IPS-NIHi11 (cell line): ENCODE results near the gene EHD1.
"Not testable (repeated sequence)": the region's sequence is repeated elsewhere in the genome, so short reads cannot be mapped to it uniquely, and the experiment has no call there.

ENCODE experiments used
- DNase-seq: peaks from one replicate; pipeline ENCODE4 v3.0.0; 2012; ENCODE audit warnings: mixed read lengths, low spot score

The EHD1 gene

DNA sequence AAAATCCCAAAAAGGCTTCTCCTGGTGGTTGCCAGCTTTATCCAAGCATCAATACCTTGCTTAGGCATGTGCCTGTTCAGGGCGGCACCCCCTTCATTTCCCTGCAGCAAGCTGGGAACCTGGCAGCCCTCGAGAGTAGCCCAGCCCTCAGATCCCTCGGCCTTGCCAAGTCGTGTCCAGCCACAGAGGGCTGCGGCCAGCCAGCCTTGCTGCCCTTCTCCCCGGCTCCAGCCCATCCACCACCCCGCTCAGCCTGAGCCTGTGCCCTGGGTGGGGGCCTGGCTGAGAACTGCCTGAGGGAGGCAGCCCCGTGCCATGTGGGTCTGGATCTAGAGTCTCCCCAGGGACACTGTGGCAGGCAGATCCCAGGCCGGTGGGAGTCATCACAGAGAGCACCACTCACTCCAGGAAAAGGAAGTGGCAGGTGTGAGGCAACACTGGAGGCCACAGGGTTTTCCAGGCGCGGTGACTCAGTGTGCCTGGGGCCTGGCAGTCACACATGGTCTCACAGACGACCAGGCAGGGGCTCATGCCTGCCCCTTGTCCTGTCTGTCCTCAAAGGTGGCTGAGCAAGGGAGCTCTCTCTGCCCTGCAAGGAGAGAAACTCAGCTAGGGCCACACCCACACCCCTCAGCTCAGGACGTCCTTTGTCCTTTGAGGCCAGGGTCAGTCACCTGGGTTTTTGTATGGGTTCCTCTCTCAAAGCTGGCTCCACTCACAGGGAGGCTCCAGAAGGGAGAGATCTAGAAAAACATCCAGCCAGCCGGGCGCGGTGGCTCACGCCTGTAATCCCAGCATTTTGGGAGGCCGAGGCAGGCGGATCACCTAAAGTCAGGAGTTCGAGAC, 21.8 kb downstream of the EHD1 start:
- DNase-seq, result no peak

DNA sequence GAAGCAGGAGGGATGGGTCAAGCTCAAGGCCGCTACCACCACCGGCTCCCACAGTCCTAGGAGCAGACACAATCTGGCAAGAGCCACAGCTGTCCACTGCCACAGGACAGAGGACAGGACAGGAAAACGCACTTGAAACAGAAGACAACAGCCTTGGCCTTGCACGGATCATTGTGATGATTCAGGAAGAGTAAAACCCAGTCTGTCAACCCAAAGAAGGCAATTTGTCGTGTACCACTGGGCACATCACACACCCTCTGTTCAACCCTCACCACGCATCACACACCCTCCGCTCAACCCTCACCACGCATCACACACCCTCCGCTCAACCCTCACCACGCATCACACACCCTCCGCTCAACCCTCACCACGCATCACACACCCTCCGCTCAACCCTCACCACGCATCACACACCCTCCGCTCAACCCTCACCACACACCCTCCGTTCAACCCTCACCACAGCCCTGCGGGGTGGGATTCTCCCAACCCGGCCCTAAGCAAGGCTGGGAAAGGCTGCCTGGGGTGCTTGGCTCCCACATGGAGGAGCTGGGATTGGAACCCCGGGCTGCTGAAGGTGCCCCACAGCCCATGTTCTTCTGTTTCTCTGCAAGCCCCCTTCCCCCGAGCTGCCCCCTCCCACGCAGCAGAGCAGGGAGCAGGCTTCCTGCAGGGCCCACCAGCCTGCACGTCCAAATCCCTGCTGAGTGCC, 22.7 kb downstream of the EHD1 start:
- no peak for DNase-seq

DNA sequence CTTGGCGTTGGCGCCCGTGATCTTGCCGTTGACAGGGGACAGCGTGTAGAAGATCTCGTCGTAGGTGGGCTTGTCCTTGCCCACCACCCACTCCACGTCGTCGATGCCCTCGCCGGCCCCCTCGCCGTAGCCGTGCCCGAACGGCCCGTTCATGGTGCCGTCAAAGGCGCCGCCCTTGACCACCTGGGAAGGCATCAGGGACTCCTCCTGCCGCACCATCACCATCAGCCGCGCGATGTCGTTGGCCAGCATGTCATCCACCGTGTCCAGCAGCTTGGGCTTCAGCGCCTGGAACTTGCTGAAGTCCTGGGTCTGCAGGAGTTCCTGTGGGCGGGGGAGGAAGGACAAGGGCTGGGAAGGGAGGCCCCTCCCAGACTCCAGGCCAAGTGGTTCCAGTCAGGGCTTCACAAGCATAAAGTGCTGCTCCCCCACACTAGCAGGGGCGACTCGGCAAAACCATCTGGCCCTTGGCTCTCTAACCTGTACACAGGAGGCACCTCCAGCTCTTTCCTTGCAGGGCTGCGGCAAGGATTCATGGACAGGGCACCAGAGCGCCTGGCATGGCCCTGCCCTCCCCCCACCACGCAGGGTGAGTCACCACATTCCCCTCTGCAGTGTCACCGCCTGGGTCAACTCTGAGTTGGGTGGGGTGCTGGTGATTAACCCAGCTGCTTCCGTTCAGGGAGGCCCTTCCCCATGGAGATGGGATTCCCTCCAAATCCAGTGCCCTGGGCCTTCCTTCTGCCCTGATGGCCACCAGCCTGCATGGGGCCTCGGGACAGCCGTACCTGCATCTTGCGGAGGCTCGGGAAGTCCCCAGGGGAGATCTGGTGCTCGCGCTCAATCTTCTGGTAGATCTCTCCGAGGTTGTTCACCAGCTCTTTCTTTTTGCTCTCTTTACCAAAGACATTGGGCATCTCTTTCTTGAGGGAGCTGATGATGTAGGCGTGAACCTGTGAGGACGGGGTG, 23.6 kb downstream of the EHD1 start:
- DNase-seq, result peak; percentile 63

DNA sequence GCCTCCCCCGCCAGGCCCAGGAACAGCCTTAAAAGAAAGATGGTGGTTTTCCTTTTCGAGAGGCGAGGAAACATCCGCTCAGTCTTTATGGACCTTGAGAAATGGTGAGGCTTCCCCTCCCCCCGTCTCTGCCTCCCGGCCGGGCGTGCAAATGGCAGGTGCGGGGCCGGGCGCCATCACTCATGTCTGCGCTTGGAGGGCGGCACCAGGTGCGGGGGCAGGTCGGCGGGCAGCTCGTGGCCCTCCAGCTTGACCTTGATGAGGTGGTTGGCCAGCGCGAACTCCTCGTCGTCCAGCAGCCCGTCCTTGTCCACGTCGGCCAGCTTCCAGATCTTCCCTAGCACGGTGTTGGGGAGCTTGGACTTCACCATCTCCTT, 24.3 kb downstream of the EHD1 start:
- DNase-seq, result no peak

DNA sequence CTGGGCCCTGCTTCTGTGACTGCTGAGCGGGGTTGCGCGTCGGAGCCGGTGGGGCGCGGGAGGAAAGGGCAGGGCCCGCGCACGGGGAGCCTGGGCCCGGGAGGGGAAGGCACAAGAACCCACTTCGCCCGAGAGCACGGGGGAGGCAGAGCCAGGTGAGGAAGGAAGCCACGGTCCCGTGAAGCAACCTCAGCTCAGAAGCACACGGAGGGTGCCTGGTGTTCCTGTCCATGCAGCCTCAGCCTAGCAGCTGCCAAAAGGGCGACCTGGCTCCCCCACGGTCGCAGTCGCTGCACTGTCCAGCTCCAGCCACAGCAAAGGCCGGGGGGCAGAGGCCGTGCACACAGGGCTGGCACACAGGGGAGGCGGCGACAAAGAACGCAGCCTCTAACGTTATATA, 24.7 kb downstream of the EHD1 start:
- DNase-seq, result no peak

DNA sequence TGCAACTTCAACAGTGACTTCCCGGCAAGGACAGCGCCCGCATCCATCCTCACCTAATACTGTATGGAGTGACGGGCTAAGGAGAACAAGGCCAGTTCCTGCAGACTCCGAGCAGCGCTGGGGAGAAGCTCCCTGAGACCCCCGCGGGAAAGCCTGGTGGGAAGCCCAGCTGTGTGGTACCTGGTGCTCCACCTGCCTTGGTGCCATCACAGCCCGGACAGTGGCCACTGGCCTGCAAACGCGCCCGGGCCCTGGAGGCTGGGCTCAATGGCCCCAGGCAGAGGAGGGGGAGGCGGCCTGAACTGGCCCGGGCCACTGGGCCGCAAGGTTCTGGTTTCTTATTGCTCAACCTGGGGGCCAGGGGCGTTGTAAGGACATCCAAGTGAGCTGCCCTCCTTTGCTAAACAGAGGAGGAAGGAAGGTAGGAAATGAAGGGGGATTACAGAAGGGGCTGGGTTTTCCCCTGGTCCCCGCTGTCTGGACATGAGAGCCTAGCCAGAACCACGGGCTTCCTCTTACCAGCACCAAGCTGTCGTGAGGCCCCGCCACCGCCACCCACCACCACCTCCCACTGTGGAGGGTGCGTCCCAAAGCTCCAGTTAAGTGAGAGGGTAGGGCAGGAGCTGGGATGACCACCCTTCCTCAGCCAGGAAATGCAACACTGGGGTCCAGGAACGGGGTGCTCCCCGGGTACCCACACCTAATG, 25.5 kb downstream of the EHD1 start:
- no peak for DNase-seq

DNA sequence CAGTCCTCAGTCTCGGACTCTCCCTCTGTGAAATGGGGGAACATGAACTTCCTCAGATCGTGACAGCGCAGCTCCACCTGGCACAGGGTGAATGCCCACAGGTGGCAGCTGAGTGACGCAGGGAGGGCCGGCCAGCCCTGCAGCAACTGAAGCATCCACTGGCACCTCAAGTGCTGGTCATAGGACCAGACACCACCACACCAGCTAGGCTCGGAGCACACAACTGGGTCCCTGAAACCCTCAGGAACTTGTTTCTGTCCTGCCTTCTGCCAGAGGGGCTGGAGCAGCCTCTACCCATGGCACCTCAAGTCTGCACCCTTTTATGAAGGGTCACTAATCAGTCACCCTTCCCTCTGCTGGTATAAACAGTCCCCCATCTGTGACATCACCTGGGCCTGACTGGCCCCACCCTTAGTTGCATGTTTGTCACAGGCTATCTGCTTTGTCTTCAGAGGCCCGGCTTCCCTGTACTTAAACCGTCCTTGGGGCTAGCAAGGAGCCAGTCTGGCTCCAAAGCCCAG, 26.5 kb downstream of the EHD1 start:
- no peak for DNase-seq

DNA sequence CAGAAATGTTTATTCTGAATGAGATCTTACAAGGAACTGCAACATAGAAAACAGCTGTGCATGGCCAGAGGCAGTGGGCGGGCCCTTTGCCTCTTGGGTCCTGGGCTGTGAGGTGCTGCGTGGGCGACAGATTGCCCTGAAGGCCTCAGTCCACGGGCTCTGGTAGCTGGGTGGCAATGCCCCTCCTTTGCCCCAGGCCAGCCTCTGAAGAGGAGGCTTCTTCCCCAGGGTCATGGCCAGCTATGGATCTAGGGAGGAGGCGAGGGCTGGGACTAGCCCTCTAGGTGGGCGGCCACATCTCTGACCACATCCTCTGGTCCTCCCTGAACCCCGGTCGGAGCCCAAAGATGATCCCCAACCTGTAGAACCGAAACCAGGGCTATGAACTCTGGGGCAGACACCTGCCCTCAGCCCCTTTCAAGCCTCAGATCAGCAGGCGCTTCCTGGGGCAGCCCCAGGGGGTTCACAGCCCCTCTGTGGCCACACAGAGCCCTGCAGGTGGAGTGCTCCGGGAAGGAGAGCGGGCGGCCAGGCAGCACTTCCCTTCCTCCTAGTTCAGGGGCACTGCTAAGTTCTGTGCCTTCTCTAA, 27.3 kb downstream of the EHD1 start:
- peak; percentile 62 for DNase-seq

DNA sequence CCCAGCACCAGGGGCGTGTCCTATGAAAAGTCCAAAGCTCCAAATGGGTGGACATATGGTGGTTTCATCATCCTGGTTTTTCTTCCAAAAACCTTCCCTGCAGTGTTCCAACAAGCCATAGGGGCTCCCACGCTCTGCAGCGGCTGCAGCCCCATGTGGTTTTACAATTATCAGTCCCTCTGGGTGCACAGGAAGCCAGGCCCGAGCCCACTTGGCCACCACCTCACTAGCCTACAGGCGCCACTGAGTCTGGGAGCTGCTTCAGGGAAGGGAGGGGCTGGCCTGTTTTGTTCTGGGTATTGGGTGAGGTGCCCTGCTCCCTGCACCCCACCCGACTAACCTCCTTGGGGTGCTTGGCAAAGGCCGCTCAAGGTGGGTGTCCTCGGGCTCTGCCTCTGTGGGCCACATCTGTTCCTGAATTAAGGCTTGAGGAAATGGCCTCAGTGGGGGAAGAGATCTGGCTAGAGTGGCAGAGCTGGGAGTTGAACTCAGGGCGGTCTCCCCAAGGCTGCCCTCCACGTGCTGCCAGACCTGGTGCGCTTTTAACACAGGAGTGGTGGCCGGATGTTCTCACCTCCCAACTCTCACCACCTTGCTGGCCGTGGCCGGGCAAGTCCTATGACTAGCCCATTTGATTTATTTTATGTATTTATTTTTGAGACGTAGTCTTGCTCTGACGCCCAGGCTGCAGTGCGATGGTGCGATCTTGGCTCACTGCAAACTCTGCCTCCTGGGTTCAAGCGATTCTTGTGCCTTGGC, 28.6 kb downstream of the EHD1 start:
- no peak for DNase-seq

DNA sequence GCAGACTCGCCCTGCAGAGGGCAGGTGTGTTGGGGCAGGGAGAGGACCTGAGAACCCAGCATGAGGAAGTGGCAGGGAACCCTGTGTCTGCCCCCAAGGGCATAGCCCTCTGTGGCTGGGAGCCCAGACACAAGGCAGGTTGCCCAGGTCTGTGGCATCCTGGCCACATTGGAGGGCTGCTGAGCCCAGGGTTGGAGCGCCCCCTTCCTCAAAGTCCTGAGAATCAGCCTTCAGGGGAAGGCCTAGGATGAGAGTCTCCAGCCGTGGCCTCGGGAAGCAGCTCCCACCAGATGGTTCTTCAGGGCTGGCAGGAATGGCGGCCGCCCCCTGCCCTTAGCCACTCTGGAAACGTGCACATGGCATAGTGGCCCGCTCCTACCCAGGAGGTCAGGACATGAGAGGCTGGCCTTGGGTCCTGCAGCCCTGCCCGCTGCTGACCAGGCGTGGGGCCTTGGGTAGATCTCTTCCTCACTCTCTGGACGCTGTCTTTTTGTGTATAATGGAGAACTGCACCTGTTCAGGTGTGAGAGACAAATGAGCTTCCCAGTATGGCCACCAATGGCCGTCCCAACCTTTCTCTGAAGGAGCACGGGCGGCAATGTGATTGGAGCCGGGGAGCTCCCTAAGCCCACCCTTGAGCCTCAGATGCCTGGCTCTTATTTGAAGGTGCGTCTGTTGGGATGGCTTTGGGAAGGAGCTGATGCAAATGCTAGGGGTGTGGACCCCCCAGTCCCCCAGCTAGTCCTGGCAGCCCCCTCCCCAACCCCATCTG, 29.4 kb downstream of the EHD1 start:
- DNase-seq, result peak; percentile 66

DNA sequence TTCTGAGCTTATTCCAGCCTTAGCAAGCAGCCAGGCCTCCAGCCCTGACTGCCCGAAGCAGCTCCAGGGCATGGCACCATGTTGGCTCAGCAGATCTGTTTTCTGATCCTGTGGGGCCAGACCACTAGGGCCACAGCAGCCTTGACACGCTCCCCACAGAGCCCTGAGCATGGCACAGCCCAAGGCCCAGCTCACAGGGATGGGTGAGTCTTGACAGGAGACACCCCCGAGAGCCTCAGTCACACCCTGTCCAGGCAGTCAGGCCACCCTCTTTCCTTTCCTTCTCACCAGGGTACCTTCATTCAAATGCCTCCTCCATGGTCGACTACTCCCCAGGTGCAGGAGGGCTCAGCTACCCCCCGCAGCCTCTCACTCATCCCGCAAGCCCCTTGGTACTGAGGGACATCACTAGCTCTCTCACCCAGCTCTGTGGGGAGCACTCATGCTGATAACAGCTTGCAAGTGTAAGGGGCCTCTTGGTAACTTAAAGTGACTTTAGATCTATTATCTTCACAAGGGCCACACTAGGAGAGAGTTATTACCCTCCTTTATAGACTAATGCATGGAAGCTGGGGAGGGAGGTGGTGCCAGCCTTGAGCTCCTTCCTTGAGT, 30.1 kb downstream of the EHD1 start:
- no peak for DNase-seq

DNA sequence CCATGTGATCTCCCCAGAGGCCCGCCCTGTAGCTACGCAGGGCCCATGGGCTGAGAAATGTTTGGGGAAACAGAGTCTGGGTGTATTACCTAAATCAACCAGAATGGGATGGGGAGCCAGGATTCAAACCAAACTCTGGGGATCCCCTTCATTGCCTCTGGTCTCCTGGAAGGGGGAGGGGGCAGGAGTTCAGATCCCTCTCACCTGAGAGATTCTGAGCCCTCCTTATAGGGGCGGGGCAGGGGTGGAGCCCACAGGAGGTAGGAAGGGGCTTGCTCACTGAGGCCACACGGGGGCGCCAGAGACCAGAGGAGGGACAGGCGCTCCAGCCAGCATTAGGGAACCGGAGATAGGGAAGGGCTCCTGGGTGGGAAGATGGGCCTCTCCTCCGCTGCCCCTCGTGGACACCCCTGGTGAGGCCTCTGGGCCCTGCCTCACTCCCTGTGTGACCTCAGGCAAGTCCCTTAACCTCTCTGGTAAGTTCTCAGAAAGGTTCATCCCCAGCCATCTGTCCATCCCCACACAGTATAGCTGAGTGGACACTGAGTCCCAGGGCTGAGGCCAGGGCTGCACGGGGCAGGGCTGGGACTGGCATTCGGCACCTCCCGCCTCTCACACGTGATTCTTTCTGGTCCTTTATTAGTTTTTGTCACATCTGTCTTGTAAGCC, 31.3 kb downstream of the EHD1 start:
- DNase-seq, result peak; percentile 88

DNA sequence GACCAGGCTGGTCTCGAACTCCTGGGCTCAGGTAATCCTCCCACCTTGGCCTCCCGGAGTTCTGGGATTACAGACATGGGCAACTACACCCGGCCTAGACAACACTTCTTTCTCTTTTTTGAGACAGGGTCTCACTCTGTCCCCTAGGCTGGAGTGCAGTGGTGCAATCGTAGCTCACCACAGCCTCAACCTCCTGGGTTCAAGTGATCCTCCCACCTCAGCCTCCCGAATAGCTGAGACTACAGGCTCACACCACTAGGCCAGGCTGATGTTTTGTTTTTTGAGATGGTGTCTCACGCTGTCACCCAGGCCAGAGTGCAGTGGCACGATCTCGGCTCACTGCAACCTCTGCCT, 32.7 kb downstream of the EHD1 start:
- not testable (repeated sequence) for DNase-seq

DNA sequence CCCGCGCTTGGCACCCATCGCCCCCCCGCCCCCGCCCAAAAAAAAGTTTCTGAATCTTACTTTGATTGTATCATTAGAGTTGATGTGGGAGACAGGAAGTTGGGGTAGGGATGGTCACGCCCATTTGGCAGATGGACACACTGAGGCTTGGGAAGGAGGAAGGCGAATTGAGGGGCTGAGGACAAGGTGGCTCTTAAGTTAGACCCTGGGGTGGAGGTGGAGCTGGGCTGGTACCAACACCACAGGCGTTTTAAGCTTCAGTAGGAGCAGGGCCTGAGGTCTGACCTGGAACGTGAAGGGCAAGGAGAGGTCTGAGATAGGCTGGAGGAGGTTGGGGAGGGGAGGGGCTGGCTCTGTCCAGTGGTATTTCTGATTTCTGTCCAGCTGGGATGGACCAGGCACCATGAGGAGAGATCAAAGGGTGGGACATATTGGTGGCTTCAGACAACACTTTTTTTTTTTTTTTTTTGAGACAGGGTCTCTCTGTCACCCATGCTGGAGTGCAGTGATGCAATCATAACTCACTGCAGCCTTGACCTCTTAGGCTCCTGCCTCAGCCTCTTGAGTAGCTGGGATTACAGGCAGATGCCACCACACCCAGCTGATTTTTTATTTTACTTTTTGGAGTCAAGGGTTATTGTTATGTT, 33.2 kb downstream of the EHD1 start:
- DNase-seq, result no peak

DNA sequence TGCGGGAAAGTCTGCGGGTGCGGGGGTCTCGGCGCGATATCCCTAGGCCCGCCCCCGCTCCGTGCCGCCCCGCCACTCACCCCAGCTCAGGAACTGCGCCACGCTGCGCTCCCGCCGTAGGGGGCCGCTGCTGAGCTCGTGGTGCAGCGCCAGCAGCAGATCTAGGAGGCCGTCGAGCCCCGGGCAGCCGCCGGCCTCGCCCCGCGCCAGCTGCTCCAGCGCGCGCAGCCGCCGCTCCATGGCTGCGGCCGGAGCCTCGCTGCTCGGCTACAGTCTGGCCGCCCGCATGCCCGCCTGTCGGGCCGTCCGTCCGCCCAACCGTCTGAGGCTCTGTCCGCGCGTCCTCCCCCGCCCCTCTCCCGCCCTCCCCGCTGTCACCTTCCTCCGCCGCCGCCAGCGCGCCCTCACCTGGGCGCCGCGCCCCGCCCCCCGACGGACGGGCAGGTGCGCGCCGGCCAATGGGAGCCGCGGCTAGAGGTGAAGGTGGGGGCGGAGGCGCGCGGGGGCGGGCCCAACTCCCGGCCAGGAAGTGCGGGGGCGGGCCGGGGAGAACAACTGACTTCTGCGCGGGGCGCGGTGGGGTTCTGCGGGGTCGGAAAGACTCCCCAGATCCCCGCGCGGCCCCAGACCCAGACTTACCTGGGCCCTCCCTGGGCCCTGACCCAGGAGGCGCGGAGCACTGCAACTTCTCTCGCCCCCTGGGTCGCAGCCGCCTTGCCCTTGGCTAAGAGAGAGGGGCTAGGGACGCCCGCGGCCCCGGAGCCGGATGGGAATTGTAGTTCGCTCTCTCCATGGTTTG, 33.9 kb downstream of the EHD1 start, which contains the start of gene CDC42BPG:
TSS of gene CDC42BPG (minus strand) at position 324 of the 799 bp plus-strand sequence. CDS start at position 240, 84 bp downstream.
- peak; percentile 98 for DNase-seq

DNA sequence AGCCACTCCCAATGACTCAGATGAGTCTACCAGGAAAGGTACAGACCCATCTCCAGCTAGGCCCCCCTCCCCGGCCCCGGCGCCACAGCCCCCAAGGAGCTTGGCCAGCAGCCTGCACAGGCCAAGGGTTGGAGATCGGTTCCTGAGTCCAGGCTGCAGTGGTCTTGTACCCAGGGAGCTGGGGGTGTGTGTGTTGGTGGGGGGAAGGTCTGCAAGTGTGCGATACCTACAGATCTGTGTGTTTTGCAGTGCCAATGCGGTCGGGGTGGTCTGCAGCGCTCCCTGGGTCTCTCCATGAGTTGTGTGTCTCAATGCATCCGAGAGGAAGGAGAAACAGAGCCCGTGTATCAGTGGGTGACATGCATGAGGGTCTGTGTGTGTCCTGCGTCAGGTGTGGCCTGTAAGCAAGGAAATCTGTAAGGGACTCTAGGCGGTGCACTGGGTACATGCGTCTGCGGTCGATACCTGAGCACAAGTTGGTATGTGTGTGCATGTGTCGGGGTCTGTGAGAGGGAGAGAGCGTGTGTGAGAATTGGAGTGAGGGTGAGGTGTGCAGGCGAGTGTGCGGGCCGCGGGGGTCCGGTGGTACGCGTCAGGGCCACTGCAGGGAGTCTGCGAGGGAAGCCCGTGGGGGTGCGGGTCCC, 34.6 kb downstream of the EHD1 start:
- DNase-seq, result no peak
